MV-4-11 (cell line): ENCODE results near the gene OLFM1.
A peak's percentile ranks its signal among the peaks of the same experiment; 100 is the strongest.

ENCODE experiments used
- DNase-seq: peaks from one replicate; lab custom pipeline; 2025; lab: John Stamatoyannopoulos, UW

OLFM1 gene

GRCh38 chr9:135076876-135077430, 10.5 kb upstream of the OLFM1 start:
- DNase-seq = no peak

GRCh38 chr9:135077497-135078200, 9.8 kb upstream of the OLFM1 start:
- DNase-seq = peak; percentile 21

GRCh38 chr9:135078361-135078821, 9.1 kb upstream of the OLFM1 start:
- no peak for DNase-seq

- DNase-seq = no peak
Measured at GRCh38 chr9:135079018-135079417, 8.4 kb upstream of the OLFM1 start.

GRCh38 chr9:135079676-135080075, 7.8 kb upstream of the OLFM1 start:
- DNase-seq = no peak

- no peak for DNase-seq
Measured at GRCh38 chr9:135080286-135081263, 6.9 kb upstream of the OLFM1 start.

GRCh38 chr9:135081264-135081660, 6.2 kb upstream of the OLFM1 start:
- no peak for DNase-seq

GRCh38 chr9:135081731-135082130, 5.7 kb upstream of the OLFM1 start:
- DNase-seq = no peak

GRCh38 chr9:135082536-135082935, 4.9 kb upstream of the OLFM1 start:
- no peak for DNase-seq

GRCh38 chr9:135083241-135083810, 4.1 kb upstream of the OLFM1 start:
- DNase-seq = no peak

GRCh38 chr9:135083831-135084230, 3.6 kb upstream of the OLFM1 start:
- DNase-seq = no peak

- no peak for DNase-seq
Measured at GRCh38 chr9:135084262-135084661, 3.2 kb upstream of the OLFM1 start.

- no peak for DNase-seq
Measured at GRCh38 chr9:135084881-135085760, 2.3 kb upstream of the OLFM1 start.

GRCh38 chr9:135085830-135086546, 1.5 kb upstream of the OLFM1 start:
- no peak for DNase-seq

- DNase-seq = no peak
Measured at GRCh38 chr9:135086597-135087488, 625 bp upstream of the OLFM1 start.

GRCh38 chr9:135087899-135088347, 455 bp downstream of the OLFM1 start:
- no peak for DNase-seq

GRCh38 chr9:135088348-135088978, 995 bp downstream of the OLFM1 start:
- no peak for DNase-seq

- DNase-seq = no peak
Measured at GRCh38 chr9:135088979-135089847, 1.7 kb downstream of the OLFM1 start.
